Erythroblast (primary cell): Measurements from ENCODE around the gene ELOVL6.

ENCODE experiments used
- DNase-seq, 2 experiments: peaks; one replicate each; lab custom pipeline; 2025; lab: John Stamatoyannopoulos, UW
- GATA1 ChIP-seq: IDR thresholded peaks from 2 replicates; pipeline ENCODE4 v1.6.1; 2011; ENCODE audit warnings: low read depth, mild to moderate bottlenecking, control low read depth, low read length, moderate library complexity
- POLR2A ChIP-seq: IDR thresholded peaks from 2 replicates; pipeline ENCODE4 v1.6.1; 2011; ENCODE audit warnings: mild to moderate bottlenecking, low read length

Gene ELOVL6

DNA sequence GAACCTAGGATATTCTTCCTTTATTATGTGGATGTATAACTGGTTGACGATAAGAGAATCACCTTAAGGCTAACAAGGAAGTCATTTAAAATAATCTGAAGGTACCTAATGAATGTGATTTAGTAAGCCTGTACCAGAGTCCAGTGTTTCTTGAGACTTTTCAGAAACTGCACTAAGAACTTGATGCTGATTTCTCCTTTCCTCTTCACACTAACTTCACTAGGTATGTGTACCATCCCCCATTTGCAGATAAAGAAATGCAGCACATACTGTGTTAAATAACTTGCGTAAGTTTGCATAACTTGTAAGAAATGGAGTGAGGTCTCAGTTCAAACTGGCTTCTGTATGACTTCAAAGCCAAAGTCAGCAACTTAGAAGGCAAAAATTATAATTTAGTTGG, 63.3 kb downstream of the ELOVL6 start:
- TF ChIP-seq POLR2A (no peak), GATA1 (no peak)
- DNase-seq: no peak

DNA sequence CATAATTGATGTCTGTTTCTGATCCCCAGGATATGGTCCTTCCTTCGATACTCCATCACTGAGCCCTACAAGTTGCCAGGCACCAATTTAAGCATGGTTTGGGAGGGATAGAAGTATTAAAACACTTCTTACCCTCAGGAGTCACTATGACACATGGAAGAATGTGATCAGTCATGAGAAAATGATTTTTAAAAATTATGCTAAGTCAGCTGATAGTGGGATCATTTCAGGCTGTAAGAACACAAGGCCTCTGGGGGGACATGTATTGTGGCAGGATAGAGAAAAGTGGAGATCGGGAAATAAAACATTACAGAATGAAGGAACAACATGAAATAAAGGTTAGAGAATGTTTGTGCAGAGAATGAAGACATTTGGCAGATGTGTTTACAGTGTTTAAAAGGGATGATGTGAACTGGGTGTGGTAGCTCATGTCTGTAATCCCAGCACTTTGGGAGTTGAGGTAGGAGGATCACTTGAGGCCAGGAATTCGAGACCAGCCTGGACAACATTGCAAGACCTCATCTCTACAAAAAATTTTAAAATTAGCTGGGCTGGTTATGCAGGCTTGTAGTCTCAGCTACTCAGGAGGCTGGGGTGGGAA, 64.0 kb downstream of the ELOVL6 start:
- TF ChIP-seq POLR2A (no peak), GATA1 (no peak)
- DNase-seq: peak in 1 of 2 experiments; percentile 33

DNA sequence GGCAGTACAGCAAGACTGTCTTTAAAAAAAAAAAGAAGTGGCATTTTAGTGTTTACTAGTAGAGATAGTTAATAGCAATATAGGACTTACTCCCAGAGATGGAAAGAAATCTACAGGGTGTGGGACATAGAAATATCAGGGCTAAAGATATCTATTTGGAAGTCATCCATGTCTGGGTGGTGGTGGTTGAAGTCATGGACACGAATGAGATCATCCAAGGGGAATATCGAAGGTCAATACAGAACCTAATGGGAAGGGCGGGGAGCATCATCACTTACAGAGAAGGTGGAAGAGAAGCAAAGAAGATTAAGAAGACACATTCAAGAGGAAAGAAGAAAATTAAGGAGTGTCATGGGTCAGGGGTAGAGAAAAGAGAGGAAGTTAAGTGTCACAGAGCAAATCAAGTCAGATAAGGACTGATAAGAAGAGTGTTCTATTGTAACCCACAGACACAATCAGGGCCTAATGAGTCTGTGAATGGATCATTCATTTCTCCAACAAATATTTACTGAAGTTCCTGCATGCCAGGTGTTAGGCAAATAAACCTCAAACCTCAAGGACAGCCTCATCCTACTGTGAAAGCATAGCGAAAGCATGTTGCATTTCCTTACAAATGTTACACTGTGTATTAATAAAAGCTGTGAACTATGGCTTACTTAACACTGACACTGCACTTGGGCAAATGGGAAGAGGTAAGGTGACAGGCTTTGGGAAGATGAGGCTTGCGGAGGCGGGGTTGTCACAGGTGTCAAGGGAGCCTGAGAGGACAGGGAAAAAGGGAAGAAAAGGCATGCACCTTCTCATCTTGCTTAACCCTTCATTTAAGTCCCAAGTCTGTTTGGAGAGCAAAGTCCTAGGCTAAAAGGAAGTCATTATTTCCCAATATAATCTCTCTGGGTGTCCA, 65.3 kb downstream of the ELOVL6 start:
- peak in 1 of 2 experiments; percentile 55 for DNase-seq
- TF ChIP-seq POLR2A: no peak
- TF ChIP-seq GATA1: no peak

DNA sequence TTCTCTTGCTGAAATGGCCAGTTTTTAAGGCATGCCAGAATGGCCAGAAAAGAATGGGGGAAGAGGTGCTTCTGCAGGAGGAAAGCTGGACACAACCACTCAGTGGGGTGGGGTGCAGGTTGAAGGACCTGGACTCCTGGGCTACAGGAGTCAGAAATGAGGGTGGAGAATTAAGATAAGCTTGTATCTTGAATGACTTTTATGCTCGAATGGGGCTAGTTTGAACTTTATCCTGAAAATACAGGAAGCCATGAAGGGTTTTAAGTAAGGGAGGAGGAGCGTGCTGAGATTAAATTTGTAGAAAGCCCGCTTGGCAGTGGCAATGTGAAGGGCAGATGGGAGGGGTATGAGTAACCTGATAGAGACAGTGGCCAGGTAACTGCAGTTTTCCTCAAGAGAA, 66.5 kb downstream of the ELOVL6 start:
- TF ChIP-seq GATA1 (no peak), POLR2A (no peak)
- DNase-seq: peak; percentile 10 to 24

DNA sequence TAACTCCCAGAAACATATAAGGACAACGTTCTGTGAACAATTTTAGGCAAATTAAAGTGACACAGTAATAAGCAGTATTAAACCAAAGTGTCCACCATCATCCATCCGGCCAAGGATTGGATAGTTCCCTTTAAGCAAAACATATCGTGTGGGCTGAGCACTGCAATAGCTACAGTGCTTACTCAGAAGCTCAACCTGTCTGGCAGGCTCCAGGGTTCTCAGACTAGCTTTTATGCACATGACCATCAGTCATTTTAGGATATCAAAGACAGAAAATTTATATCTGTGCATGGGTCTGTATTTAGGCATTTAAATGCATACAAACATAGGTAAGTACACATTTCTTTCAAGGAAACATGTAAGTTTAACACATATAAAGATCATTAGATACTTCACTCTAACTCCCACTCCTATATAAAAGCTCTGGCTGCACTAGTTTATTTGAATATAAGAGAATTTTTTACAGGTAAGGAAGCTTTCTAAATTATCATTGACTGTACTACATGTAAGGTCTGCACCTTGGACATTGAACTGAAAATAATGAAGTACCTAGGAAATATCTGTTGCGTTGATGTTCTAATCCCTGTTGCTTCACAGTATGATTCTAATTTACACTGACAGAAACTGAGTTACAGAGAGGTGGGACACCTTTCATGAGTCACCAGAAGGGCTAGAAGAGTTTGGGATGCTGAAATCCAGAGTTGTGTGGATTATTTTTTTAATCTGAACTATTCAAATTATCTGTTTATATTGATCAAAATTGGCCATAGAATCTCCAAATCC, 67.6 kb downstream of the ELOVL6 start:
- TF ChIP-seq POLR2A (no peak), GATA1 (no peak)
- peak in 1 of 2 experiments; percentile 9 for DNase-seq

DNA sequence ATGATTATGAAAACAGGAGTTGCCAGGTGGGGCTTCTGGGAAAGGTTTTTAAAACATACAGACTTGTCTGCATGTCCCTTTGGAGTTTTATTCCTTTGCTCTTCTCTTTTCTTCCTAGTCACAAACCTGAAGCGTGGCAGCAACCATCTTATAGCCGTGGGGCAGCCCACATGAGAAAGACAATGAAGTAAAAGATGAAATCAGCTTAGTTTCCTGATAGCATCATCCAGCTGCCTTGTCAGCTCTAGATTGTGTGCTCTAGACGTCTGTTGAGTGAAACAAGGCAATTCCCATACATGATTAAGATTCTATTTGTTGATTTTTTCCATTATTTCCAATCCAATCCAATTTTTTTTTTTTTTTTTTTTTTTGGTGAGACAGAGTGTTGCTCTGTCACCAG, 68.9 kb downstream of the ELOVL6 start:
- TF ChIP-seq GATA1 (no peak), POLR2A (no peak)

DNA sequence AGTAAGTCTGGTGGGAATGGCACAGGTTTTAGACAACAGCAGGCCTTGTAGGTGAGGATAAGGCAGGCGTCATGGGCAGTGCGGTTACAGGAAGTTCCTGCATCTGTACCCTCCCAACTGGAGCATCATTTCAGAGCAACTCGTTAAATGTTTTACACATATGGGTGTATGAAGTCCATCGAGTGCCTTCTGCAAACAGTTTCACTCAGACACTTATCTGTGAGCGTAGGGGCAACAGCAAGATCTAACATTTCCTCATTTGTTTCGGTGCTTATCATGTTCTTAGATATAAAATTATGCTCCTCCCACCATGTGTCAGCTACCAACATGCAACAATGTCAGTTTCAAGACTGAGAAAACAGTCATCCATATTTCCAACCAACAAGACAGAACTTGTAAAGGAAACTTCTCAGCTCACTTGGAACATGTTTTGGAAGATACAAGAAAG, 69.9 kb downstream of the ELOVL6 start:
- TF ChIP-seq POLR2A (no peak), GATA1 (no peak)
- peak; percentile 52 to 56 for DNase-seq

More for the DNA sequence above, 68.9 kb downstream of the ELOVL6 start:
- DNase-seq: peak in 1 of 2 experiments; percentile 8

DNA sequence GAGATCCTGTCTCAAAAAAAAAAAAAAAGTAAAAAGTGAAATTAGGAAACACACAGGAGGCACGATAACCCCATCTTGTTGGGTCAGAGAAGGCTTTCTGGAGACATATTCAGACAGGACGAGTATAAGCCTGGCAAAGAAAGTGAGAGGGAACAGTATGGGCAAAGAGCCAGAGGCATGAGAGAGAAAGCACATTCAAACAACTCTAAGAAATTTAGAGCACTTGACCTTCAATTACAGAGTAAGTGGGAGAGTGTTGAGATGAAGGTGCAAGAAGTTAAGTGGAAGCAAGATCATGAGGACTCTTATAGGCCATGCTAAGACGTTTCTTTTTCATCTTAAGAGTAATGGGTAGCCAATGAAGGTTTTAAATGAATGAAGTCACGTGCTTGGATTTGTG, 70.4 kb downstream of the ELOVL6 start:
- peak in 1 of 2 experiments; percentile 18 for DNase-seq
- TF ChIP-seq GATA1: no peak

DNA sequence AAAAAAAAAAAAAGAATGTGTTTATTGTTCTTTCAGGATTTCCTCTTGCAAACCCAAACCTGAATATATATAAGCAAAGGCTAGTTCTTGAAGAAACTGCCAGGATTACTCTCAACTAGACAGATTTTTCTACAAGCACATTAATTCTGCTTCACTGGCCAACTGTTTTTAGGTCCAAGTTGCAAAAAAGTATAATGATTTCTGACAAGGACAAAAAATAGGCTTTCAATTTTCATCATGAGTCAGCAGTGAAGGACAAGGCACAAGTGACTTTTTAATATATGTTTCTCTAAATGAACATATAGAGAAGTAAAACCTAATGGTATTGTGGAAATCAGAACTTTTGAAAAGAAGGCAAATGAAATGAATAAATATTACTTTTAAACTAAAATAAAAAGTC, 73.7 kb downstream of the ELOVL6 start:
- no peak for TF ChIP-seq GATA1
- TF ChIP-seq POLR2A: no peak
- DNase-seq: no peak

DNA sequence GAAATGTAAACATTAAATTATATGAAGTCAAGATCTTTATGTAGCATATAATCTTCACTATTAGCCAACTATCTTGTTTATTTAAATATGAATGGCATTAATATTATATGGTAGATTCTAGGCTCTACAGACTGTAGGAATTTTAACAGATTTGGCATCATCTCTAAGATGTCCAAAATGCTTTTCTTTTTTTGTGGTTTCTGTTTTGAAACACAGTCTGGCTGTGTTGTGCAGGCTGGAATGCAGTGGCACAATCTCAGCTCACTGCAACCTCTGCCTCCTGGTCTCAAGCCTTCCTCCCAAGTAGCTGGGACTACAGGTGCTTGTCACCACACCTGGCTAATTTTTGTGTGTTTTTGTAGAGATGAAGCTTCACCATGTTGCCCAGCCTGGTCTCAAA, 76.2 kb downstream of the ELOVL6 start:
- DNase-seq: no peak
- TF ChIP-seq GATA1 (no peak), POLR2A (no peak)

DNA sequence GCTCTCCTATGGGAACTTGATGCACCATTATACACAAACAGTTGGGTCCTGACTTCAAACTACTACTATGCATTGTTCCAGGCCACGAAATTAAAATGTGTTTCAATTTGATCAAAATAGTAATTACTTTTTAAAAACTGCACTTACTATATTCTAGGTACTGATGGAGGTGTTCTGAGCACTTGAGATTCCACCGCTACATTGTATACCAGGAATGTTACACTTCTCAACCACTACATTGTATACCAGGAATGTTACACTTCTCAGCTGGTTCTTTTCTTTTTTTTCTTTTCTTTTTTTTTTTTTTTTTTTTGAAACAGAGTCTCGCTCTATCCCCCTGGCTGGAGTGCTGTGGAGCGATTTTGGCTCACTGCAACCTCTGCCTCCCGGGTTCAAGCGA, 77.9 kb downstream of the ELOVL6 start:
- TF ChIP-seq GATA1: no peak
- no peak for TF ChIP-seq POLR2A
- DNase-seq: no peak

DNA sequence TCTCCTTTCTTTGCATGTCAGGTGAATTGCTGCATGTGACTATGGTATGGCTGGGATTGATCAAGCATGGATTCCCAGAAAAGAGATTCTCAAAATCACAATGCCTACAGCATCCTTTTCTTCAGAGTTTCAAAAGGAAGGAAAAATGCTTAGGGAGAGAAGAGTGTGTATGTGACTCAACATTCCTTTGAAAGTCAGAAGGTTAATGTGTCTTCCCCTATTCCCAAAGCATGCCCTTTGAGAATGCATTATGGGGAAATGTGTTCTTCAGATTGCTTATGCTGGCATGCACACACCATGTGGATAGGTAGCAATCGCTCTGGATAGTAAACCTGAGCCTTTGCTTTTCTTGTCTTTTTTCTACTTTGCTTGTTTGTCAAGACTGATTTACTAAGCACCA, 78.5 kb downstream of the ELOVL6 start:
- no peak for DNase-seq
- TF ChIP-seq POLR2A (no peak), GATA1 (no peak)

DNA sequence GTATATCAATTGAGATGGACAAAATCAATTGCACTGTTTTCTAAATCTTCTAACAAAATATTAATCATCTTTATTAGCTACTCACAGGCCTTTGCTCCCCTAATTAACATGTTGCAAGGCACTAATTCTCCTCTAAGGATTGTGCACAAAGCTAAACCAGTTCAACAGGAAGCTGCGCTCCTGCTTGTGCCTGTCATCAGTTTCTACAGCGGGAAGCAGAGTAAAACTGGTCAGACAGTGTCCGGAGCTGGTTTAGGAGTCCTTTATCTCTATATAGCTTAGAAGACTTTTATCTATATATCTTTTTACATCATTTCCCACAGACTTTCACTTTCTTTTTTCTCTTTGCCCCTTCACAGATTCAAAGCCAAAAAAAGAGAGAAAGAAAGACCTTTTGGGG, 79.1 kb downstream of the ELOVL6 start:
- DNase-seq: peak; percentile 35 to 42
- TF ChIP-seq POLR2A: no peak
- no peak for TF ChIP-seq GATA1

DNA sequence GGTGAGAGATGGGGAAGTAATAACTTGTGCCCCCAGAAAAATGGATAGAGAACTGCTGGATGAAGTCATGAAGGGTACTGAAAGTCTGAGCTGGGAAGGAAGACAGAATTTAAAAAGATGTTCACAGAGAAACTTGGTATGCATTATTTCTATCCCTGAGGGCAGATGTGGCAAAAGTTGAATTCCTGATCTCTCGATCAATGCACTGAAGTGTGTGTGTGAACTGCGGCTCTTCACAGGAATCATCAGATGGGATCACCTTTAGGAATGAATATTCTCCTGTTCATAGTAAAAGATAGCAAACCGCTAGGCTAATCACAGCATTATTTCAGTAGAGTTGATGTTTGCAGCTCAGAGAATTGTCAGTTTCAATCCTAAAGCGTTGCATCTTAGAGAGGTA, 86.4 kb downstream of the ELOVL6 start:
- TF ChIP-seq GATA1: no peak
- TF ChIP-seq POLR2A: no peak
- DNase-seq: no peak

DNA sequence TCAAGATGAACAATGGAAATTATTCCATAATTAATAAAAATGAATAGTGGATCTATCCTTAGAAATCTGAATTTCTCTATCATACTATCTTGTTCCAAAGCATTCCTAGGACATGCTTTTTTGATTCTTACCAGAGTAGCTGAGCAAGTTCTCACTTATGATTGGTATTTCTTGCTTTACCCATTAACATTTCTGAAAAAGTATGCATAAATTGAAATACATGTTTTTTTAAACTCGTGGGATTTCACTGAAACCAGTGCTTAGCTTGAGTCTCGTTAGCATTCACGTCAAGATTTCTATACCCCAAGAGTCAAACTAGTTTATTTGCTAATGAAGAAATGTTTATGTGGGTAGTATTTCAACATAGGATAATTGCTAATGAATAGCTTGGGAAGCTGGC, 89.0 kb downstream of the ELOVL6 start:
- TF ChIP-seq GATA1 (no peak), POLR2A (no peak)
- DNase-seq: no peak
